B cell (primary cell): ENCODE results near the gene RBM44. TPM values are rescaled to one million over a fixed set of nuclear protein-coding genes. Genes with fewer than 3 reads are reported as not detected.

ENCODE experiments used
- ATAC-seq: fragments of 200-7000 bp; cut with Tn5 transposase; one replicate; pipeline ENCODE4 v1.10.0; 2021; ENCODE audit warnings: low read depth, mild to moderate bottlenecking, moderate number of reproducible peaks, moderate library complexity
- CTCF ChIA-PET: fragments of 350-600 bp; sonication (Branson Sonifier 250); formaldehyde crosslinking; loops from one replicate; lab custom pipeline; 2021; ENCODE audit warnings: antibody characterized with exemption, inconsistent platforms; lab: Charles Lee
- POLR2A ChIA-PET: fragments of 350-600 bp; sonication (Branson Sonifier 250); formaldehyde crosslinking; loops from one replicate; lab custom pipeline; 2021; ENCODE audit warnings: antibody characterized with exemption; lab: Charles Lee
- DNase-seq: peaks from one replicate; pipeline ENCODE4 v3.0.0; 2013
- H2AFZ ChIP-seq: 2 replicates; pipeline ENCODE4 v1.6.1; 2012; ENCODE audit warnings: mild to moderate bottlenecking, low read depth, low read length; ENCODE audit not compliant: insufficient read depth, poor library complexity, severe bottlenecking
- H3K27ac ChIP-seq, 2 donors: 1 replicate in 1 of 2; 2 replicates in 1 of 2; pipeline ENCODE4 v1.5.1; 2012 to 2013; ENCODE audit warnings: low read length in 2 of 2, mild to moderate bottlenecking in 2 of 2, moderate library complexity in 1 of 2
- H3K27me3 ChIP-seq, 4 experiments: fragments of 200-600 bp in 1 of 4; sonication (generic) in 1 of 4; replicated peaks in 1 of 4; 1 replicate in 2 of 4; 2 replicates in 2 of 4; pipeline versions ENCODE4 v1.6.1 to v1.7.0; 2013 to 2016; ENCODE audit warnings: low read length in 3 of 4, mild to moderate bottlenecking in 2 of 4, mixed read lengths in 1 of 4, moderate library complexity in 1 of 4; ENCODE audit not compliant: insufficient read depth in 4 of 4, control insufficient read depth in 3 of 4; ENCODE audit errors: control extremely low read depth in 1 of 4
- H3K36me3 ChIP-seq, 2 experiments: replicated peaks in 1 of 2; 1 replicate in 1 of 2; 2 replicates in 1 of 2; pipeline versions ENCODE4 v1.6.1 to v1.7.1; 2013; ENCODE audit warnings: low read length in 1 of 2; ENCODE audit not compliant: insufficient read depth in 2 of 2, control insufficient read depth in 1 of 2; ENCODE audit errors: control extremely low read depth in 1 of 2, extremely low read depth in 1 of 2
- H3K4me1 ChIP-seq, 2 donors: fragments of 200-600 bp in 1 of 2; sonication (generic) in 1 of 2; 1 replicate in 1 of 2; 2 replicates in 1 of 2; pipeline versions ENCODE4 v1.5.1 to v1.6.1; 2013 to 2017; ENCODE audit warnings: low read length in 2 of 2; ENCODE audit not compliant: control insufficient read depth in 2 of 2, insufficient read depth in 2 of 2
- H3K4me2 ChIP-seq: replicated peaks from 2 replicates; pipeline ENCODE3; 2012; ENCODE audit warnings: mild to moderate bottlenecking, low read depth, low read length; ENCODE audit not compliant: poor library complexity, severe bottlenecking
- H3K4me3 ChIP-seq, 5 experiments: fragments of 200-600 bp in 1 of 5; sonication (generic) in 1 of 5; 1 replicate in 3 of 5; 2 replicates in 2 of 5; pipeline versions ENCODE4 v1.5.1 to v1.7.0; 2011 to 2016; ENCODE audit warnings: low read length in 4 of 5, mild to moderate bottlenecking in 4 of 5, low read depth in 2 of 5, control low read depth in 1 of 5, moderate library complexity in 1 of 5; ENCODE audit not compliant: insufficient read depth in 1 of 5; ENCODE audit errors: control extremely low read depth in 1 of 5, extremely low read depth in 1 of 5
- H3K79me2 ChIP-seq: fragments of 200-600 bp; sonication (generic); one replicate; pipeline ENCODE4 v1.6.0; 2016; ENCODE audit warnings: low read length; ENCODE audit not compliant: control insufficient read depth, insufficient read depth
- H3K9ac ChIP-seq: fragments of 200-600 bp; sonication (generic); 2 replicates; pipeline ENCODE4 v1.6.1; 2017; ENCODE audit warnings: mild to moderate bottlenecking, low read length, moderate library complexity
- H3K9me3 ChIP-seq, 3 donors: one replicate each; pipeline versions ENCODE4 v1.6.1 to v1.7.1; 2013; ENCODE audit warnings: low read length in 2 of 3; ENCODE audit not compliant: control insufficient read depth in 2 of 3, insufficient read depth in 1 of 3; ENCODE audit errors: control extremely low read depth in 1 of 3
- H4K20me1 ChIP-seq: 2 replicates; pipeline ENCODE4 v1.6.0; 2012; ENCODE audit warnings: mild to moderate bottlenecking, low read length; ENCODE audit not compliant: insufficient read depth, control insufficient read depth, poor library complexity, severe bottlenecking
- H3K27ac Mint-ChIP-seq: one replicate; pipeline ENCODE4 v1.8.0; 2021; ENCODE audit warnings: mixed read lengths
- H3K27me3 Mint-ChIP-seq: one replicate; pipeline ENCODE4 v1.8.0; 2021; ENCODE audit warnings: mixed read lengths
- H3K4me1 Mint-ChIP-seq: one replicate; pipeline ENCODE4 v1.8.0; 2021; ENCODE audit warnings: mixed read lengths
- H3K4me3 Mint-ChIP-seq: one replicate; pipeline ENCODE4 v1.8.0; 2021; ENCODE audit warnings: mixed read lengths
- H3K9me3 Mint-ChIP-seq: one replicate; pipeline ENCODE4 v1.8.0; 2022; ENCODE audit warnings: mixed read lengths; ENCODE audit not compliant: insufficient read depth
- EZH2 ChIP-seq: IDR thresholded peaks from 2 replicates; pipeline ENCODE4 v1.6.1; 2012; ENCODE audit warnings: borderline replicate concordance, low read depth, mild to moderate bottlenecking, moderate library complexity, low read length; ENCODE audit not compliant: insufficient read depth, poor library complexity, severe bottlenecking
- WGBS: methylation state at CpG from one replicate; pipeline ENCODE4 v1.1.5; 2013; ENCODE audit warnings: missing lambda C conversion rate; ENCODE audit not compliant: insufficient coverage; 5-methylcytosine and 5-hydroxymethylcytosine counted together
- intact Hi-C: fragments of 100-400 bp; cut with micrococcal nuclease; formaldehyde crosslinking; loops from one replicate; pipeline ENCODE4 v1.10.0; 2022
- polyA plus RNA-seq: library from polyadenylated mRNA; depleted of rRNA; stranded (reverse); fragments of >200 nt; gene quantifications from 2 replicates; pipeline ENCODE4 v1.2.3, GENCODE V29; 2012
- total RNA-seq, 2 donors: library from RNA; stranded (reverse); fragments of 120-200 nt in 1 of 2; gene quantifications; 1 replicate in 1 of 2; 2 replicates in 1 of 2; pipeline versions ENCODE4 v1.2.3 to v1.2.4, GENCODE V29; 2013 to 2022
- TF ChIP-seq, protein P1 (sequence below): fragments of 200-600 bp; IDR thresholded peaks from one replicate; pipeline ENCODE4 v1.8.0; 2022; ENCODE audit warnings: antibody characterized with exemption, mild to moderate bottlenecking

Gene RBM44
- total and polyA plus RNA-seq, 2 donors (not counting 1 experiment from before 2014, with no cell fraction given) = 0.39 to 1.3 TPM

DNA sequence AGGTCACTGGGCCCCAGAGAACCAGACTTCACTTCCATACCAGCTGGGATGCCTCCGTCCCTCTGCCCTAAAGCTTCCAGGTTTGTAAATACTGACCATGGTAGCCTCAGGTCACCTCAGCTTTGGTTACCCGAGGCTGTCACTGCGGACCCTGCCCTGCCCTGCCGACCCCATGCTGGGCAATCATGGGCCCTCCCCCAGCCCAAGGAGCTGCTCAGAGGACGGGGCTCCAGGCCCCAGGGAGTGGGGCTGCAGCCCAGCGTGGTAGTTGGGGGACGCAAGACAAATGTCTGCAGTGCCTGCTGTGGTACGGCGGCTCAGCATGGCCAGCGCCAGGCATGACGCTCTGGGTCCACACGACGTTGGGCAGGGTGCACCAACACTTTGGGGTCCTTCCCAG lies 86.1 kb downstream of the RBM44 start:
- no peaks in the 10 kb centered on the region for H3K9me3 Mint-ChIP-seq
- Histone ChIP-seq H3K27ac (no peak overlapping the region), H3K27me3 (no peaks in the 10 kb centered on the region), H4K20me1 (no peaks in the 10 kb centered on the region), H3K9ac (no peak overlapping the region), H3K4me3 (no peak overlapping the region), H3K9me3 (peaks cover 0 to 3% (median 0%) of the 10 kb centered on the region in 3 donors), H3K36me3 (no peaks in the 10 kb centered on the region), H3K4me2 (no peak overlapping the region), H3K4me1 (no peaks in the 10 kb centered on the region), H3K79me2 (no peaks in the 10 kb centered on the region), H2AFZ (no peak overlapping the region)
- intact Hi-C loops = no loop called here
- no peaks in the 10 kb centered on the region for H3K4me1 Mint-ChIP-seq
- DNase-seq (no peak), ATAC-seq (no peak)
- H3K4me3 Mint-ChIP-seq = no peak overlapping the region
- 97% methylated on average over 13 of the region's 13 CpGs for WGBS
- TF ChIP-seq EZH2 = no peak
- TF ChIP-seq, protein P1, sequence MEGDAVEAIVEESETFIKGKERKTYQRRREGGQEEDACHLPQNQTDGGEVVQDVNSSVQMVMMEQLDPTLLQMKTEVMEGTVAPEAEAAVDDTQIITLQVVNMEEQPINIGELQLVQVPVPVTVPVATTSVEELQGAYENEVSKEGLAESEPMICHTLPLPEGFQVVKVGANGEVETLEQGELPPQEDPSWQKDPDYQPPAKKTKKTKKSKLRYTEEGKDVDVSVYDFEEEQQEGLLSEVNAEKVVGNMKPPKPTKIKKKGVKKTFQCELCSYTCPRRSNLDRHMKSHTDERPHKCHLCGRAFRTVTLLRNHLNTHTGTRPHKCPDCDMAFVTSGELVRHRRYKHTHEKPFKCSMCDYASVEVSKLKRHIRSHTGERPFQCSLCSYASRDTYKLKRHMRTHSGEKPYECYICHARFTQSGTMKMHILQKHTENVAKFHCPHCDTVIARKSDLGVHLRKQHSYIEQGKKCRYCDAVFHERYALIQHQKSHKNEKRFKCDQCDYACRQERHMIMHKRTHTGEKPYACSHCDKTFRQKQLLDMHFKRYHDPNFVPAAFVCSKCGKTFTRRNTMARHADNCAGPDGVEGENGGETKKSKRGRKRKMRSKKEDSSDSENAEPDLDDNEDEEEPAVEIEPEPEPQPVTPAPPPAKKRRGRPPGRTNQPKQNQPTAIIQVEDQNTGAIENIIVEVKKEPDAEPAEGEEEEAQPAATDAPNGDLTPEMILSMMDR = no peak
- H3K27ac Mint-ChIP-seq = no peak overlapping the region
- no peaks in the 10 kb centered on the region for H3K27me3 Mint-ChIP-seq
- CTCF ChIA-PET = interaction anchor here (1.5 kb wide), 1 partner anchor 39 kb away, joined by 5 read pairs; no protein-coding TSS in a partner anchor
- POLR2A ChIA-PET = no interaction called here

DNA sequence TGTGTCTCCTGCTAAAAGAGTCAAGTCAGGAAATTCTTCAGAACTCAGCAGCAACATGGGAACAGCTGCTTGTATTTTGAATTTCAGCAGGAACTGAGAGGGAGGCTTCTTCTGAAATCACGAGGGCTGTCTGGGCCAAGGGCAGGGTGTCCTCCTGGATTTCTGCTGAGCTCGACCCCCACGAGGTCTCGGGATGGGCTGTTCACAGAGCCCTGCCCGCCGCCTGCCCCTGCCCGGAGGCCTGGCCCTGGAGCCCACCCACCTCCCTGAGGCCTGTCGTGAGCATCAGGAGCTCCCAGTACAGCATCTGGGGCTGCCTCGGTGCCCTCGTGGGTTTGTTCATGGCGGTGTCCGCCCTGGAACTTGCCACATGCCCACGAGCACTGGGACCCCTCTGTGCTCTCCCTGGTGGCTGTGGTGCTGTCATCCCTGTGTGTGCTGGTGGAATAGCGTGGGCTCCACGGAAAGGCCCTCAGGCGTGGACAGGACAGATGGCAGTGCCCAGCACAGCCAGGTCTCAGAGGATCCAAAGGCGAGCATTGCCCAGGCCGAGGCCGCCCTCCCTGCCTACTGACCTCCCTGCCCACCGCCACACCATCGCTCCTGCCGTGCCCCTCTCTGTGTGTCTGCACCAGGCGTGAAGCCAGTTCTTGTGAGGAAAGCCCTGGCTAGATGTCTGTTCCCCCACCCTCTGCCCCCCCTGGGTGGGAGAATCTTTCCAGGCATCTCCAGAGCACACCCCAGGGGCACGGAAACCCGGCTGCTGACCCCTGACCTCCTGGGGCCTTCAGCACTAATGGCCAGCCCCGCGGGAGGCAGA lies 86.7 kb downstream of the RBM44 start:
- Histone ChIP-seq H3K79me2 (no peaks in the 10 kb centered on the region), H3K27ac (no peak overlapping the region), H3K9me3 (peaks cover 0 to 3% (median 0%) of the 10 kb centered on the region in 3 donors), H3K4me1 (peaks cover under 1 to 1% of the 10 kb centered on the region in 2 donors), H3K27me3 (no peaks in the 10 kb centered on the region), H3K9ac (no peak overlapping the region), H4K20me1 (no peaks in the 10 kb centered on the region), H2AFZ (no peak overlapping the region), H3K4me3 (no peak overlapping the region), H3K4me2 (no peak overlapping the region), H3K36me3 (no peaks in the 10 kb centered on the region)
- H3K27ac Mint-ChIP-seq = no peak overlapping the region
- H3K4me1 Mint-ChIP-seq = no peaks in the 10 kb centered on the region
- CTCF ChIA-PET = no interaction called here
- 95% methylated on average over 25 of the region's 27 CpGs for WGBS
- no peaks in the 10 kb centered on the region for H3K27me3 Mint-ChIP-seq
- TF ChIP-seq, protein P1 = no peak
- TF ChIP-seq EZH2 = no peak
- intact Hi-C loops = no loop called here
- POLR2A ChIA-PET = no interaction called here
- ATAC-seq (no peak), DNase-seq (no peak)
- H3K9me3 Mint-ChIP-seq = no peaks in the 10 kb centered on the region
- H3K4me3 Mint-ChIP-seq = no peak overlapping the region
